ENCODE results near the gene ANXA6.

Gene ANXA6

GRCh38 chr5:151096001-151096373 is 61.6 kb downstream of the ANXA6 start:
- DNase-seq (ENCODE audit: low read depth in 1 of 2, low spot score in 1 of 2): no peak
- Histone ChIP-seq H3K27me3 (ENCODE audit: insufficient read depth, poor library complexity, severe bottlenecking) (no peaks in the 10 kb centered on the region), H3K27ac (replicated peaks) (peak overlapping the region; percentile 82), H3K4me3 (replicated peaks; ENCODE audit: insufficient read depth, low read length) (no peak overlapping the region)
- no peak for TF ChIP-seq POLR2AphosphoS5 (IDR thresholded peaks at IDR 0.05; ENCODE audit: low read depth)

GRCh38 chr5:151095341-151096000 is 62.1 kb downstream of the ANXA6 start:
- Histone ChIP-seq H3K27me3 (ENCODE audit: insufficient read depth, poor library complexity, severe bottlenecking) (no peaks in the 10 kb centered on the region), H3K27ac (replicated peaks) (peak overlapping the region; percentile 82), H3K4me3 (replicated peaks; ENCODE audit: insufficient read depth, low read length) (no peak overlapping the region)
- no peak; the same call in 1 of the 2 replicates for TF ChIP-seq POLR2AphosphoS5 (IDR thresholded peaks at IDR 0.05; ENCODE audit: low read depth)
- no peak for TF ChIP-seq REST (IDR thresholded peaks at IDR 0.05; ENCODE audit: insufficient replicate concordance, low read depth)
- no peak for TF ChIP-seq CTCF (IDR thresholded peaks at IDR 0.05; ENCODE audit: insufficient read depth, low read length)
- no peak for TF ChIP-seq SPI1 (IDR thresholded peaks at IDR 0.05; ENCODE audit: borderline replicate concordance, low read depth)
- no peak for TF ChIP-seq GABPA (IDR thresholded peaks at IDR 0.05; ENCODE audit: low read depth)
- no peak for DNase-seq (ENCODE audit: low read depth in 1 of 2, low spot score in 1 of 2)

- Histone ChIP-seq H3K27ac (replicated peaks) (peak overlapping the region; percentile 82), H3K27me3 (ENCODE audit: insufficient read depth, poor library complexity, severe bottlenecking) (no peaks in the 10 kb centered on the region), H3K4me3 (replicated peaks; ENCODE audit: insufficient read depth, low read length) (no peak overlapping the region)
- DNase-seq (ENCODE audit: low read depth in 1 of 2, low spot score in 1 of 2): no peak
- TF ChIP-seq SPI1 (IDR thresholded peaks at IDR 0.05; ENCODE audit: borderline replicate concordance, low read depth) (no peak), GABPA (IDR thresholded peaks at IDR 0.05; ENCODE audit: low read depth) (no peak), POLR2AphosphoS5 (IDR thresholded peaks at IDR 0.05; ENCODE audit: low read depth) (no peak; the same call in 1 of the 2 replicates), CTCF (IDR thresholded peaks at IDR 0.05; ENCODE audit: insufficient read depth, low read length) (no peak), REST (IDR thresholded peaks at IDR 0.05; ENCODE audit: insufficient replicate concordance, low read depth) (no peak)
These were observed 62.7 kb downstream of the ANXA6 start for GRCh38 chr5:151094852-151095245.

GRCh38 chr5:151094030-151094851 is 63.3 kb downstream of the ANXA6 start:
- TF ChIP-seq CTCF (IDR thresholded peaks at IDR 0.05; ENCODE audit: insufficient read depth, low read length) (no peak), POLR2AphosphoS5 (IDR thresholded peaks at IDR 0.05; ENCODE audit: low read depth) (peak; percentile 11; the same call in 1 of the 2 replicates)
- H3K4me3 ChIP-seq (replicated peaks; ENCODE audit: insufficient read depth, low read length): no peak overlapping the region
- peak overlapping the region; percentile 82 for H3K27ac ChIP-seq (replicated peaks)
- H3K27me3 ChIP-seq (ENCODE audit: insufficient read depth, poor library complexity, severe bottlenecking): no peaks in the 10 kb centered on the region
- no peak for DNase-seq (ENCODE audit: low read depth in 1 of 2, low spot score in 1 of 2)
